GM20000 (cell line): ENCODE results near the gene GNLY.

Experiments
- DNase-seq: peaks from one replicate; pipeline ENCODE4 v3.0.0; 2012; ENCODE audit warnings: low spot score
- CTCF ChIP-seq: IDR thresholded peaks from 2 replicates; pipeline ENCODE4 v1.5.1; 2012; ENCODE audit warnings: mild to moderate bottlenecking, control low read depth; ENCODE audit errors: extremely low read depth, missing control alignments

The GNLY gene

GRCh38 chr2:85692039-85692645 lies 2.0 kb upstream of the GNLY start:
- no peak for TF ChIP-seq CTCF
- DNase-seq = no peak

DNA sequence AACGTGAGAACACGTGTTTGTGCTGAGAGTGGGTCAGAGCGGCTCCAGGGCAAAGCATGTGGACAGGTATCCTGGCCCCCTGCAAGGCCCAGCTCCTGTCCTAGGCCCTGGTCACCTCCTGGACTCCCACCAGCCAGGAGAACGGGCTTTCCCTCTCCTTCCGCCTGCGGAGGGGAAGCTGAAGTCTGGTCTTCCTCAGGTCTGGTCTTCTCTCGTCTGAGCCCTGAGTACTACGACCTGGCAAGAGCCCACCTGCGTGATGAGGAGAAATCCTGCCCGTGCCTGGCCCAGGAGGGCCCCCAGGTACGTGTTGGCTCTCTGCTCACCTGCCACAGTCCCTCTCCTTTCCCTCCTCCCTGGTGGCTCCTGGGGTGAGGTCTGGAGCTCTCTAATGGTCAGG lies 963 bp downstream of the GNLY start:
- no peak for DNase-seq
- no peak for TF ChIP-seq CTCF

DNA sequence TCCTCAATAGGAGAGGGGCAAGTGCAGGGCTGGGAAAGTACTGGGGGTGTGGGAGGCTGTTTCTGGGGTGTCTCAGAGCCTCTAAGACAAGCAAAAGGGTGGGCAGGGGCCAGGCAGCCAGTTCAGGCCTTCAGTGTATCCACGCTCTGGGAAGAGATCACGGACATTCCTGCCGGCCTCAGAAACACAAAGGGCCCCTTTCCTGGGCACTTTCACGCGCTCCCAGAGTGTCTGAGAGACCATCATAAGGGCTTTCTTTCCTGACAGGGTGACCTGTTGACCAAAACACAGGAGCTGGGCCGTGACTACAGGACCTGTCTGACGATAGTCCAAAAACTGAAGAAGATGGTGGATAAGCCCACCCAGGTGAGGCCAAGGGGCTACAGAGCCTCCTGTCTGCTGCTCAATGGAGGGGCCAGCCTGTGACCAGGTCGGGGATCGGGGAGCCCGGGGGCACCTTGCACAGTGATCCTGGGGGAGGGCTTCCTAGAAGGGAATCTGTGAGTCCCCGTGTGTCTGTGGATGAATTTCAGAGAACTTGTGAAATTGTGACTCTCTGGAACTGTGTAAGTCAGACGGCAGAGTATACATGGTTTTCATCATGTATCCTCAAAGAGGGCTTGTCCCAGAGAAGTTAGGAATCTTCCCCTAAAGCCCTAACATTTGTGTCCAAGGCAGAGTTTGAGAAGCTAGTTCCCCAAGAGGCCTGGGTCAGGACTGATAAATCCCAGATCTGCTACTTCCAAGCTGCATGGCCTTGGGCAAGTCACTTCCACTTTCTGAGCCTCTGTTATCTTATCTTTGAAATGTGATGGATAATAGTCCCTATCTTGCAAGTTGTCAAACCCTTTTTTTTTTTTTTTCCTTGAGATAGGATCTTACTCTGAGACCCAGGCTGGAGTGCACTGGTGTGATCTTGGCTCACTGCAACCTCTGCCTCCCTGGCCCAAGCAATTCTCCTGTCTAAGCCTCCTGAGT lies 1.8 kb downstream of the GNLY start:
- no peak for TF ChIP-seq CTCF
- DNase-seq = no peak

DNA sequence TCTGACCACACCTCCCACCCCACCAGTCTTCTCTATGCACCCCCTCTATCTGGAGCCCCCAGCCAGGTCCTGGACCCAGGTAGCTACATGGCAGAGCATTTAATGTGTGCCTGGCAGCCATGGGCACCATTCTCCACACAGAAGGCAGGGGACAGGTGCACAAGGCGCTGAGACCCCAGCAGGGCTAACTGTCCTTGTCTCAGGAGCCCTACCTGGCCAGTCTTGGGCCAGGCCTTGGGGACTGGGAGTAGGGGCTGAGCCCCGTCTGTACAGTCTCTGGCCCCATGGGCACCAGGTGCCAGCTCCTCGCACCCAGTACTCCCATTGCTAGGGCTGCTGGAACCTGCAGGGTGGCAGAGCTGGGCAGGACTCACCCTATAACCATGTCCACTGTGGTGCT lies 2.9 kb downstream of the GNLY start:
- TF ChIP-seq CTCF = no peak
- no peak for DNase-seq

DNA sequence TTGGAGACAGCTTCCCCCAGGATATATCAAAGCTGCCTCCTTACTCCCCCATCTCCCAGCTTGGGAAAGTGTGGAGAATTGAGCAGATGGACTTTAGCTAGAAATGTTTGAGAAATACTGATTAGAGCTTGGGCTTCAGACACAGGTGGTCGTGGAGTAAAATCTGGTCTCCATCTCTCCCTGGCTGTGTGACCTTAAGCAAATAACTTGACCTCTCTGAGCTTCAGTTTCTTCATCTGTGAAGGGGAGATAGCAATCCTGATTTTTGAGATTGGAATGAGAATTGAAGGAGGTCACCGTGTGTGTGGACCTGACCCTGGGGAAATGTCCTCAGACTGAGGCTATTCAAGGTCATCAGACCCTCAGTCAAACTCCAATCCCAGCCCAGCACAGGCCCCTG lies 3.6 kb downstream of the GNLY start:
- DNase-seq = no peak
- TF ChIP-seq CTCF = no peak

DNA sequence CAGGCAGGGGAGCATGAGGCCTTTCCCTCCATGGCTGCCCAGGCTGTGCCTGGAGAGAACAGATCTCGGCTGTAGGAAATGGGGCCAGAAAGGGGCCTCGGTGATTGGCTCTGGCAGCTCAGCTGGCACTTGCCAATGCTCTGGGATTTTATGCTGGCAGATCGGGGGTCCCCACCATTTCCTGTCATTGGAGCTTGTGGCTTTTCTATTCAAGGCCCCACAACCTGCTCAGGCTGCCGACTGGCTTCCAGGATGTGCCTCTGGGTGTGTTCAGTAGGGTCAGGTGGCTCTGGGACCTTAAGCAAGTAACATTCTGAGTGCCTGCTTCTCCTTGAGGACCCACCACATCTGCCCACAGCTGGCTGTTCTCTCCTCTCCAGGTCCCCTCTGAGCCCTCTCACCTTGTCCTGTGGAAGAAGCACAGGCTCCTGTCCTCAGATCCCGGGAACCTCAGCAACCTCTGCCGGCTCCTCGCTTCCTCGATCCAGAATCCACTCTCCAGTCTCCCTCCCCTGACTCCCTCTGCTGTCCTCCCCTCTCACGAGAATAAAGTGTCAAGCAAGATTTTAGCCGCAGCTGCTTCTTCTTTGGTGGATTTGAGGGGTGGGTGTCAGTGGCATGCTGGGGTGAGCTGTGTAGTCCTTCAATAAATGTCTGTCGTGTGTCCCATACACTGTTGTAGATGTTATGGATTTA lies 4.2 kb downstream of the GNLY start:
- DNase-seq = no peak
- TF ChIP-seq CTCF = no peak

DNA sequence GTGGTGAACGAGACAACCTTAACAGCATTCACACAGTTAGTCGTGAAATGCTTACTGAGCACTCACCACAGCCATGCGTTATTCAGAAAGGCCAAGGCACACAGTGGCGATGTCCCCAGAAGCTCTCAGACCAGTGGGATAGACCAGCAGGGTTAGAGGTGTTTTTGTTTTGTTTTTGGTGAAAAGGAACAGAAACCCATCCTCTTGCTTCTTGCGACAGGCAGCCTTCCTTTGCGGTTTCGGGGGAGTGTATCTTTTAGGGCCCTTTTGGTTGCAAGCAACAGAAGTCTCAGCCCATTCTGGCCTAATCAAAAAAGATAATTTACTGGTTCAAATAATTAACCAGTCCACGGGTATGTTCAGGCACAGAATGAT lies 4.7 kb downstream of the GNLY start:
- no peak for TF ChIP-seq CTCF
- no peak for DNase-seq
